HG02884 (cell line): ENCODE data around the gene SNED1.

ENCODE experiments used
- ATAC-seq: cut with Tn5 transposase; IDR thresholded peaks from one replicate; pipeline ENCODE4 v1.9.1; 2021; ENCODE audit warnings: mild to moderate bottlenecking, moderate library complexity; ENCODE audit not compliant: unreplicated experiment

Gene SNED1

DNA sequence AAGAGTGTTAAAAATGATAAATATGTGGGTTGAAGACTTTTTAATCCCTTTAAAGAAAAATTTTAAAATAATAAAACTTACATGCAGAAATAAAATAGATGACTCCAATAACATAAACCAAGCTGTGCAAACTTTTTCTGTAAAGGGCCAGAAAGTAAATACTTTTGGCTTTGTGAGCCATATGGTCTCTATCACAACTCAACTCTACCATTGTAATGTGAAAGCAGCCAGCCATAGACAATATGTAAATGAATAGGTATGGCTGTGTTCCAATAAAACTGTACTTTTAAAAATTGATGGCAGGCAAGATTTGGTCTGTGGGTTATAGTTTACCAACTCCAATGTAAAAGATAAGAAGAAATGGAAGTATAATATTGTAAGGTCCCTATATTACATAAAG, 45.2 kb downstream of the SNED1 start:
- no peak for ATAC-seq

DNA sequence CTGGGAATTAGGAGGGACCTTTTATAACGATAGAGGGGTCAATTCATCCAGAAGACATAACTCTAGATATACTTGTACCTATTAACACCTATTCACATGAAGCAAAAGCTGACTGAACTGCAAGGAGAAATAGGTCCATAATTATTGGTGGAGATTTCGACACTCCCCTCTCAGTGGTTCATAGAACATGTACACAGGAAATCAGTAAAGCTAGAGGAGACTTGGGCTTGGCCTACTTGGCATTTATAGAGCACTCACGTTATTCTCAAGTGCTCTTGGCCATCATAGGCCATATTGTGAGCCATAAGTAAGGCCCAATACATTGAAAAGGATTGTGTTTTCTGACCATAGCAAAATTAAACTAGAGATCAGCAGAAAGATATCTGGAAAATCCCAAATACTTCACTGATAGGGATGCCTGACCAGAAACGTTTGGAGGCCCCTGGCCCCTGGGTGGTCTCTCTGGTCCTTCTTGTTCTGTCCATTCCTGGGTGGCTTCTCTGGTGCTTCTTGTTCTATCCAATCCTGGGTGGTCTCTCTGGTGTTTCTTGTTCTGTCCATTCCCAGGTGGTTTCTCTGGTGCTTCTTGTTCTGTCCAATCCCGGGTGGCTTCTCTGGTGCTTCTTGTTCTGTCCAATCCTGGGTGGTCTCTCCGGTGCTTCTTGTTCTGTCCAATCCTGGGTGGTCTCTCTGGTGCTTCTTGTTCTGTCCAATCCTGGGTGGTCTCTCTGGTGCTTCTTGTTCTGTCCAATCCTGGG, 49.0 kb downstream of the SNED1 start:
- ATAC-seq = no peak

- ATAC-seq = no peak
Observed at GRCh38 chr2:241048149-241048948, 49.9 kb downstream of the SNED1 start.

- ATAC-seq = no peak
Observed at GRCh38 chr2:241048949-241049343, 50.5 kb downstream of the SNED1 start.

DNA sequence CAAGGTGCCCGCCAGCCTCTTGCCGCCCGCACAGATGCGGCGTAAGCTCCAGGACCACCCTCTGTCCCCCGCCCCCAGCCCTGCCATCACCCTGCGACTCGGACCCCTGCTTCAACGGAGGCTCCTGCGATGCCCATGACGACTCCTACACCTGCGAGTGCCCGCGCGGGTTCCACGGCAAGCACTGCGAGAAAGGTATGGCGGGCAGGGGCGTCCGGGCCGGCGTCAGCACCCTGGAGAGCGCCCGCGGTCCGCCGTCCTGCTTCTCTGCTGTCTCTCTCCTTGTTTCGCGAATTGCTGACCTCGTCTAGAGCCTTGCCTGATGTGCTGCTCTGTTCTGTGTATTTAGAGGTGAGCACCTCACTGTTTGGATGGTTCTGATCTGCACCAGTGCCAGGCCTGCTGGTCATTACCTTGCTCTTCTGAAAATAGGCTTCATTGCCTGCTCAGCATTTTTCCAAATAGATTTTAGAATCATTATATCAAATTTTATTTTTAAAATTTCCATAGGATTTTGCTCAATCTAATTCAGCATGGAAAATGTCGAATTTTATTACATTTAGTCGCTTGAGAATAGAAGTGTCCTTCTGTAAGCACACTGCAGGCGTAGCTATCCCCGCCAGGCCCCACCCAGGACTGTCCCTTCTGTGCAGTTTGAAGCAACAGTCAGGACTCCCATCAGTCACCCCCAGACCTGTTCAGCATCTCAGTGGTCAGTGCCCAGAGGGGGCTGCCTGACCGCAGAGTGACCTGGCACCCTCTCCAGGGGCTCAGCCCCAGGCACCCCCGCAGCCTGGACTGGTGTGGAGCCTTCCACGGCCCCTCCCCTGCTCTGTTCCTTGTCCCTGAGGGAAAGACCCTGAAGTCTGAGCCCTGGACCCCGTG, 51.6 kb downstream of the SNED1 start:
- ATAC-seq = no peak

DNA sequence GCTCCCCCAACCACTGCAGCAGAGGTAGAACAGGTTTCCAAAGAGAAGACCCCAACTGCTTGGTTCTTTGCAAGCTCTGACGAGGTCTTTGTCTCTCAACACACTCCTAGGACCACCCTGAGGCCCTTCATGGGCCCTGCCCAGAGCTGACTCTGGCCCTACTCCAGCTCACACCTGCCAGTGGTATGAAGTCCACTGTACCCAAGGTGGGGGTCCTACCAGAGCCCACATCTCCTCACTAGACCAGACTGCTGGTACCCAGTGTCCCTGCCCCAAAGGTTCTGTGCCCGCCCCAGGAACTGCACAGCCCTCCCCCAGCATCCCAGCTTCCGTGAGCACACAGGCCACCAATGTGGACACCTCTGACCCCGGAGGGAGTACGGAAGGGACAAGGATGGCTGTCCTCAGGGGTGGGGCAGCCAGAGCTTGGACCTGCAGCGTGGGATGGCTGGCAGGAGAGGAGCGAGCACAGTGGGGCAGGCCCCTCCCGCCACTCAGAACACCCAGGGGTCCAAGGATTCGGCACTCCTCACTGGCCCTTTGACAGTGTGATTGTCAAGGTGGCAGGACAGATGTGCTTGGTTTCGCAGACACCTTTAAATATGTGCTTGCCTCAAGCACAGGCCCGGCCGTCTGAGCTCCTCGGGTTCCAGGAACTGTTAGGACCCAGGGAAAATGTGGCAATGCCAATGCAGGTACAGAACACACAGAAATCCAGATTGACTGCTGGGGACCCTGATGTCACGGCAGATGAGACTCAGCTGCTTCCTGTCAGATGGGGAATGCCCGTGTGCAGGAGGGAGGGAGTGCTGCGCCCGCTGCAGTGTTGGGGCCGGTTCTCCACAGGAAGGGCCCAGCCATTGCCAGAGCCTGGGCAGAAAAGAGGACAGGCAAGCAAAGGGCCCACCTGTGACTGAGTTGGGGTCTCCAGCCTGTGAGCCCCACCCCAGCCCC, 52.5 kb downstream of the SNED1 start:
- no peak for ATAC-seq

- no peak for ATAC-seq
Observed at GRCh38 chr2:241051578-241052487, 53.4 kb downstream of the SNED1 start.

DNA sequence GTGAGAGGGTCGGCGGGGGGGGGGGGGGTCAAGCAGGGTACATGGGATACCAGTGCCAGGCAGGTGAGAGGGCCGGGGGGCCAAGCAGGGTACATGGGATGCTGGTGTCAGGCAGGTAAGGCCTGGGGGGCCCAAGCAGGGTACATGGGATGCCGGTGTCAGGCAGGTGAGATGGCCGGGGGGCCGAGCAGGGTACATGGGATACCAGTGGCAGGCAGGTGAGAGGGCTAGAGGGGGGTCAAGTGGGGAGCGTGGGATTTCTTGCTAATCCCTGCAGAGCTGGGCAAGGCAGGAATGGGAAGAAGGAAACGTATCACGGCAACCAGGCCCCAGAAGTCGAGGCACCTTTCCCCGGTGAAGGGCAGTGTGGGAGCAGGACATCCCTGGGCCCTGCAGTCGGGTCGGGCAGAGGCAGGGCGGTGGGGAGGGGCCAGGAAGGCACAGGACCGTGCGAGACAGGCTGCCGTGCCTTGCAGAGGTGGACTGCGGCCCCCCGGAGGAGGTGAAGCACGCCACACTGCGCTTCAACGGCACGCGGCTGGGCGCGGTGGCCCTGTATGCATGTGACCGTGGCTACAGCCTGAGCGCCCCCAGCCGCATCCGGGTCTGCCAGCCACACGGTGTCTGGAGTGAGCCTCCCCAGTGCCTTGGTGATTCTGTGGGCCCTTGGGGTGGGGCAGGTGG, 54.4 kb downstream of the SNED1 start:
- ATAC-seq = no peak

DNA sequence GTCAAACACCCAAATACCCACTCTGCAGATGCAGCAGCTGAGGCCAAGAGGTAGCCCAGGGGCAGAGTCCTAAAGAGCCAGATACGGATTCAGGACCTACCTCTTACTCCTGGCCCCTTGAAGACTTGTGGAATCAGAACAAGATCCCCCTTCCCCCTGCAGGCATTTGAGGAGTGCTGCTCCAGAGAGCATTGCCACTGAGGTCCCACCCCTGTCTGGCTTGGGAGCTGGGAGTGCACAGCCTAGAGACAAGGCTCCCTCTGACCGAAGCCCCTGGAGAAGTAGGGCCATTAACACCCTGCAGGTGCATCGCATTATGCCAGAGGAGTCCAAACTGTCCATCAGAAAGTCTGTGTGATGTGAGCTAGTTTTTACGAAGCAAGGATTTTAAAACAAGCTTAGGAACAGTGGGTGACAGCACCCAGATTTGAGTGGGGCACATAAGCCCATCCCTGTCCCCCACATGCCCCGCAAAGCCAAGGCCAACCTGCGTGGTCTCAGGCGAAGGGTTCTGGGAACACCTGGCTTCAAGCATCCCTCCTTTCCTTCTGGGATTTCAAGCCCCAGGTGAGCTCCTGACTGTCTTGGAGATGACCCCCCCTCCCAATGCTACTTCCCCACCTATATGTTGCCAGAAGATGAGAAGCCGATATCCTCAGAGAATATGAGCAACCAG, 55.3 kb downstream of the SNED1 start:
- ATAC-seq = no peak

- ATAC-seq = no peak
Observed at GRCh38 chr2:241061275-241061674, 62.9 kb downstream of the SNED1 start.

DNA sequence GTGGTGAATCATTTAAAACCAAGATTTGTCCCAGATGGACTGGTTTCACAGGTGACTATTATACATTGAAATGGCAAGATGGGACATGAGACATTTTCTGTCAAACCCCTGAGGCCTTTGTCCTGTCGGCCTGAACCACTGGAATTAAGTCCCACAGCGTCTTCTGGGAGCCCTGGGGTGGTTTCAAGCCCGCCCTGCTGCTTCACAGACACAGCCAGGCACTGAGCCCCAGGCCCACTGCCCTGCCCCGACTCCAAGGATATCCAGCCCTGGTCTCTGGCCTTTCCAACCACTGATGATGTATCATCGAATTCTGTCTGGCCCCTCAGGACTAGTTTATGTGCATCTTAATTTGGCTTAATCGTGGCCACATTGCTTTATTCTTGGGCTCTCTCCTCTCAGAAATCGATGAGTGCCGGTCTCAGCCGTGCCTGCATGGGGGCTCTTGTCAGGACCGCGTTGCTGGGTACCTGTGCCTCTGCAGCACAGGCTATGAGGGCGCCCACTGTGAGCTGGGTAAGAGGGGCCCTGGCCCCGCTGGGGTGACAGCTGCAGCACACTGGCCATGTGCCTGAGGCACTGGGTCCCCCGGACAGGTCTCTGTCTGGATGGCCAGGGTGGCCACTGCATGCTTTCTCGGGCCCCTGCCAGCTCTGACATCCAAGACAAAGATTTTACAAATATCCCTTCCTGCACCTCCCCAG, 64.1 kb downstream of the SNED1 start:
- no peak for ATAC-seq

DNA sequence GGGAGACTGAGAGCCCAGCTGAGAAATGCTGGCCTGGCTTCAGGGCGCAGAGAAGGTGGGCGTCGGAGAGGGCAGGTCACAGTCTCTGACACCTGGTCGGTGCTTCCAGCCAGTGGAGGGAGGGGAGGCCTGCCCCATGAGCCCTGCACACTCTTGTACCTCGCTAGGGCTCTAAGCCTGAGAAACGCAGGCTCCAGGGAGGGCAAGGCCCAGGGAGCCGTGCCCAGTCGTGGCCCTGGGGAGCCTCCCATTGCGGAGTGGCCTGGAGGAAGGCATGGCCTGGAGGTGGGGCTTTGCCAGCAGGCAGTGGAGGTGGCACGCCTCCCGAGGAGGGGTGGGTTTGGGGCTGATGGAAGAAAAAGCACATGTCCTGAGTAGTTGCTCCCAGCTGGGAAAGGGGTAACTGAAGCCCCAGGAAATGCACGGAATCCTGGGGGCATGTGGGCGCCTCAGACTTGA, 64.7 kb downstream of the SNED1 start:
- no peak for ATAC-seq

DNA sequence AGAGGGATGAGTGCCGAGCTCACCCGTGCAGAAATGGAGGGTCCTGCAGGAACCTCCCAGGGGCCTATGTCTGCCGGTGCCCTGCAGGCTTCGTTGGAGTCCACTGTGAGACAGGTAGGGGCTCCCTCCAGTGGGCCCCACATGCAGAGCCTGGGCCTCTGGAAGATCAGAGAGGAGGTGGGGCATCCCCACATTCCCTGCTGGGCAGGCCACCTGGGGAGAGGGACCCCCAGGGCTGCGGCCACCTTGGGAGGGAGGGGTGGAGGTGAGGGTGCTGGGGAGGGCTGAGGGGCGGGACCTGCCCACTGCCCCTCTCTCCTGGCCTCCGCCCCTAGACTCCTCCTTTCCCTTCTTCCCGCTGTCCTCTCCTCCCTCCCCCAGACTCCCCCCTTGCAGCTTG, 65.2 kb downstream of the SNED1 start:
- no peak for ATAC-seq

- no peak for ATAC-seq
Observed at GRCh38 chr2:241064008-241064801, 65.8 kb downstream of the SNED1 start.

- no peak for ATAC-seq
Observed at GRCh38 chr2:241064802-241065354, 66.5 kb downstream of the SNED1 start.

DNA sequence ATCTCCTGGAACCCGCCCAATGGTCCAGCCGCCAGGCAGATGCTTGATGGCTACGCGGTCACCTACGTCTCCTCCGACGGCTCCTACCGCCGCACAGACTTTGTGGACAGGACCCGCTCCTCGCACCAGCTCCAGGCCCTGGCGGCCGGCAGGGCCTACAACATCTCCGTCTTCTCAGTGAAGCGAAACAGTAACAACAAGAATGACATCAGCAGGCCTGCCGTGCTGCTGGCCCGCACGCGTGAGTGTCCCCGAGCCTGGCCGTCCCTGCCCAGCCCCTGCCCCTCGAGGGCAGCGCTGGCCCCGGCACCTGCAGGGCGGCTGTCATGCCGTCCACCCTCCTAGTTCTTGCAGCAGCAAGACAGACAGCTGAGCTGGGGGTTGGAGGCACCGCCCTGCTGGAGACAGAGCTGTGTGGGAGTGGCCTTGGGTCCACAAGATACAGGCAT, 67.0 kb downstream of the SNED1 start:
- ATAC-seq = no peak
